Activated CD4-positive, alpha-beta T cell treated with anti-CD3 and anti-CD28 coated beads, Interleukin-2, amount 10 ng/mL, durations not matched to agents 7 days and 5 days (primary cell): ENCODE data around the gene ELFN1. TPM values are rescaled to one million over a fixed set of nuclear protein-coding genes. Genes with fewer than 3 reads are reported as not detected.

Experiments
- CTCF ChIA-PET: fragments of 350-600 bp; sonication (Branson Sonifier 250); formaldehyde crosslinking; loops from one replicate; lab custom pipeline; 2021; ENCODE audit warnings: antibody characterized with exemption; lab: Charles Lee
- POLR2A ChIA-PET: fragments of 350-600 bp; sonication (Branson Sonifier 250); formaldehyde crosslinking; loops from one replicate; lab custom pipeline; 2021; ENCODE audit warnings: antibody characterized with exemption; lab: Charles Lee
- DNase-seq: peaks from one replicate; pipeline ENCODE4 v3.0.0-alpha.2; 2020
- H3K27ac Mint-ChIP-seq: one replicate; pipeline ENCODE4 v1.8.0; 2021; ENCODE audit warnings: mild to moderate bottlenecking, moderate library complexity, mixed read lengths
- H3K27me3 Mint-ChIP-seq: one replicate; pipeline ENCODE4 v1.8.0; 2021; ENCODE audit warnings: mixed read lengths
- H3K36me3 Mint-ChIP-seq: one replicate; pipeline ENCODE4 v1.8.0; 2021; ENCODE audit warnings: low read depth, mixed read lengths
- H3K4me1 Mint-ChIP-seq: one replicate; pipeline ENCODE4 v1.8.0; 2021; ENCODE audit warnings: mixed read lengths
- H3K4me3 Mint-ChIP-seq: one replicate; pipeline ENCODE4 v1.8.0; 2021; ENCODE audit warnings: mild to moderate bottlenecking, moderate library complexity, mixed read lengths
- H3K9me3 Mint-ChIP-seq: one replicate; pipeline ENCODE4 v1.8.0; 2021; ENCODE audit warnings: mixed read lengths
- total RNA-seq, 2 experiments: library from RNA; stranded (reverse); gene quantifications; one replicate each; pipeline ENCODE4 v1.2.3, GENCODE V29; 2021

Gene ELFN1
- total RNA-seq, 2 experiments from 2014 or later = 0.07 TPM; not detected in 1

GRCh38 chr7:1781369-1781768 lies 111.3 kb downstream of the ELFN1 start:
- peaks cover 11% of the 10 kb centered on the region for H3K27me3 Mint-ChIP-seq
- ChIA-PET POLR2A (no interaction called here), CTCF (interaction anchor here (0.9 kb wide), 1 partner anchor 22 kb away, joined by 5 read pairs; no protein-coding TSS in a partner anchor)
- peaks cover 21% of the 10 kb centered on the region for H3K9me3 Mint-ChIP-seq
- no peak for DNase-seq
- H3K27ac Mint-ChIP-seq = no peak overlapping the region
- H3K4me1 Mint-ChIP-seq = no peaks in the 10 kb centered on the region
- no peak overlapping the region for H3K4me3 Mint-ChIP-seq
- peaks cover 3% of the 10 kb centered on the region for H3K36me3 Mint-ChIP-seq

GRCh38 chr7:1785839-1786238 lies 115.8 kb downstream of the ELFN1 start:
- no peak overlapping the region for H3K4me3 Mint-ChIP-seq
- DNase-seq = no peak
- H3K27me3 Mint-ChIP-seq = peaks cover 8% of the 10 kb centered on the region
- H3K4me1 Mint-ChIP-seq = no peaks in the 10 kb centered on the region
- H3K9me3 Mint-ChIP-seq = peaks cover 9% of the 10 kb centered on the region
- CTCF ChIA-PET = no interaction called here
- H3K36me3 Mint-ChIP-seq = peaks cover 3% of the 10 kb centered on the region
- H3K27ac Mint-ChIP-seq = no peak overlapping the region
- POLR2A ChIA-PET = no interaction called here

GRCh38 chr7:1787241-1787640 lies 117.2 kb downstream of the ELFN1 start:
- Mint-ChIP-seq H3K9me3 (peaks cover 9% of the 10 kb centered on the region), H3K36me3 (peaks cover 3% of the 10 kb centered on the region), H3K27ac (no peak overlapping the region), H3K27me3 (peaks cover 8% of the 10 kb centered on the region), H3K4me1 (no peaks in the 10 kb centered on the region), H3K4me3 (no peak overlapping the region)
- DNase-seq = no peak
- ChIA-PET CTCF (no interaction called here), POLR2A (no interaction called here)

GRCh38 chr7:1787681-1788235 lies 117.7 kb downstream of the ELFN1 start:
- POLR2A ChIA-PET = no interaction called here
- Mint-ChIP-seq H3K27me3 (peaks cover 10% of the 10 kb centered on the region), H3K27ac (no peak overlapping the region), H3K36me3 (peaks cover 3% of the 10 kb centered on the region), H3K9me3 (peaks cover 9% of the 10 kb centered on the region), H3K4me1 (no peaks in the 10 kb centered on the region), H3K4me3 (no peak overlapping the region)
- DNase-seq = no peak
- CTCF ChIA-PET = no interaction called here

GRCh38 chr7:1794888-1795542 lies 124.9 kb downstream of the ELFN1 start:
- no peaks in the 10 kb centered on the region for H3K4me1 Mint-ChIP-seq
- POLR2A ChIA-PET = no interaction called here
- H3K36me3 Mint-ChIP-seq = peaks cover 6% of the 10 kb centered on the region
- H3K27ac Mint-ChIP-seq = no peak overlapping the region
- H3K27me3 Mint-ChIP-seq = peaks cover 20% of the 10 kb centered on the region
- DNase-seq = no peak
- H3K9me3 Mint-ChIP-seq = peaks cover 13% of the 10 kb centered on the region
- CTCF ChIA-PET = interaction anchor here (1.1 to 1.6 kb wide), 2 partner anchors 13 to 55 kb away, joined by 3 to 5 read pairs; no protein-coding TSS in a partner anchor
- H3K4me3 Mint-ChIP-seq = no peak overlapping the region

Other genes starting within 250 kb of the ELFN1 start
- 1 to 10 TPM; 2.1 to 2.7 TPM for gene MICALL2, start 210.8 kb upstream of the ELFN1 start, total RNA-seq
- 100 to 1,000 TPM in 1 of 2 experiments, 10 to 100 TPM in 1; 90.6 to 104 TPM for gene INTS1, start 165.9 kb upstream of the ELFN1 start, total RNA-seq
- gene MAFK, start 139.6 kb upstream of the ELFN1 start, total RNA-seq = 10 to 100 TPM; 24.7 to 29.3 TPM
- not detected for gene TMEM184A, start 114.1 kb upstream of the ELFN1 start, total RNA-seq
- 10 to 100 TPM; 23.1 to 29.3 TPM for gene PSMG3, start 100.2 kb upstream of the ELFN1 start, total RNA-seq